ENCODE measurements around the gene NRG2. TPM values are rescaled to one million over a fixed set of nuclear protein-coding genes. Genes with fewer than 3 reads are reported as not detected.

Gene NRG2
- total RNA-seq, 3 donors from 2014 or later (not counting 1 experiment from before 2014, with no cell fraction given), result 0.21 to 0.50 (median 0.40) TPM

DNA sequence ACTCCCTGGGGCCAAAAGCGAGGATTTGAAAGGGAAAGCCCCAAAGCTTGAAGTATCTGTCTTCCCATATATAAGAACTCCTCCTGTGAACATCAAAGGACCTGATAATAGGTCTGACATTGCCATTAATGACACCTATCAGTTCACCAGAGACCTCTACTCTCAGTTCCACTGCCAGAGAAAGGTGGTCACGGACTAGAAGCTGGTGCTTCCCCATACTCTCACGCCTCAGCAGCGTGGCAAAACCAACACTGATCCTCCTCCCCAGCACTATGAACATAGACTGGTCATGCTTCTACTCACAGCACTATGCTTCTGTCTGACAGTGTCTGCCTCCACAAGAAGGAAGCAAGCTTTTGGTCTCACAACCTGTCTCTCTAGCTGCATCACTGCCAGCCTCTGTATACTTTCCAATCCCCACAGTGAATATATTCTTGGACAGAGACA, 37.9 kb downstream of the NRG2 start:
- Mint-ChIP-seq H3K9me3 (no peaks in the 10 kb centered on the region), H3K27ac (no peak overlapping the region), H3K27me3 (ENCODE audit: low read depth in 2 of 2) (peaks cover 37 to 50% of the 10 kb centered on the region in 2 donors), H3K4me3 (no peak overlapping the region), H3K4me1 (no peaks in the 10 kb centered on the region), H3K36me3 (no peaks in the 10 kb centered on the region)
- no peaks in the 10 kb centered on the region for H3K4me1 ChIP-seq (ENCODE audit: control insufficient read depth, insufficient read depth, low read length)
- peaks cover 9% of the 10 kb centered on the region for H3K27me3 ChIP-seq (ENCODE audit: control insufficient read depth, insufficient read depth, low read length)
- ATAC-seq, result peak in 1 of 3 donors; percentile 45
- H3K27ac ChIP-seq (ENCODE audit: low read length), result no peak overlapping the region
- TF ChIP-seq, protein P1, sequence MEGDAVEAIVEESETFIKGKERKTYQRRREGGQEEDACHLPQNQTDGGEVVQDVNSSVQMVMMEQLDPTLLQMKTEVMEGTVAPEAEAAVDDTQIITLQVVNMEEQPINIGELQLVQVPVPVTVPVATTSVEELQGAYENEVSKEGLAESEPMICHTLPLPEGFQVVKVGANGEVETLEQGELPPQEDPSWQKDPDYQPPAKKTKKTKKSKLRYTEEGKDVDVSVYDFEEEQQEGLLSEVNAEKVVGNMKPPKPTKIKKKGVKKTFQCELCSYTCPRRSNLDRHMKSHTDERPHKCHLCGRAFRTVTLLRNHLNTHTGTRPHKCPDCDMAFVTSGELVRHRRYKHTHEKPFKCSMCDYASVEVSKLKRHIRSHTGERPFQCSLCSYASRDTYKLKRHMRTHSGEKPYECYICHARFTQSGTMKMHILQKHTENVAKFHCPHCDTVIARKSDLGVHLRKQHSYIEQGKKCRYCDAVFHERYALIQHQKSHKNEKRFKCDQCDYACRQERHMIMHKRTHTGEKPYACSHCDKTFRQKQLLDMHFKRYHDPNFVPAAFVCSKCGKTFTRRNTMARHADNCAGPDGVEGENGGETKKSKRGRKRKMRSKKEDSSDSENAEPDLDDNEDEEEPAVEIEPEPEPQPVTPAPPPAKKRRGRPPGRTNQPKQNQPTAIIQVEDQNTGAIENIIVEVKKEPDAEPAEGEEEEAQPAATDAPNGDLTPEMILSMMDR (IDR thresholded peaks at IDR 0.05), result no peak
- H3K9me3 ChIP-seq (ENCODE audit: control insufficient read depth, insufficient read depth, low read length), result no peaks in the 10 kb centered on the region
- H3K4me3 ChIP-seq (ENCODE audit: low read length), result no peak overlapping the region
- 48% methylated on average over 4 of the region's 4 CpGs for WGBS (ENCODE audit: insufficient coverage)
- intact Hi-C loops (cut with micrococcal nuclease), result no loop called here
- DNase-seq, result no peak
- H3K36me3 ChIP-seq (ENCODE audit: control insufficient read depth, insufficient read depth, low read length), result no peaks in the 10 kb centered on the region

DNA sequence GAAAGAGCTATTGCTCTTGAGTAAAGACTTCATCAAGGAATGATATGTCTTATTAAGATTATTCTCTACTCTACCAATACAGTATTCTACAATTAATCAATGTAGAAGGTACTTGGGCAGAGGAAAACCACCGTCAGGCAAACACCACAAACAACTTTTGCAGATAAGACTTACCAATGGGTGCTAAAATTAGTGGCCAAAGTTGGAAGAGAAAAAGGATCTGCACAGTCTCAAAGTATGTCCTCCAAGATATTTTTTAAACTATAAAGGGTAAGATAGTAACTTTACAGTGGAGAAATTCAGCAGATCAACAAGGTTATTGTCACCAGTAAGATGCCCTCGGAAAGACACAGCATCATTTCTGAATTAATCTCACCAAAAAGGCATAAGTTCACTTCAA, 38.9 kb downstream of the NRG2 start:
- Mint-ChIP-seq H3K4me1 (no peaks in the 10 kb centered on the region), H3K36me3 (no peaks in the 10 kb centered on the region), H3K4me3 (no peak overlapping the region), H3K27ac (no peak overlapping the region), H3K9me3 (no peaks in the 10 kb centered on the region), H3K27me3 (ENCODE audit: low read depth in 2 of 2) (peaks cover 34 to 45% of the 10 kb centered on the region in 2 donors)
- Histone ChIP-seq H3K27ac (ENCODE audit: low read length) (no peak overlapping the region), H3K9me3 (ENCODE audit: control insufficient read depth, insufficient read depth, low read length) (no peaks in the 10 kb centered on the region), H3K36me3 (ENCODE audit: control insufficient read depth, insufficient read depth, low read length) (no peaks in the 10 kb centered on the region), H3K4me1 (ENCODE audit: control insufficient read depth, insufficient read depth, low read length) (no peaks in the 10 kb centered on the region), H3K27me3 (ENCODE audit: control insufficient read depth, insufficient read depth, low read length) (peaks cover 9% of the 10 kb centered on the region), H3K4me3 (ENCODE audit: low read length) (no peak overlapping the region)
- DNase-seq, result no peak
- intact Hi-C loops (cut with micrococcal nuclease), result no loop called here
- 80% methylated on average over 1 of the region's 2 CpGs for WGBS (ENCODE audit: insufficient coverage)
- no peak for ATAC-seq
- TF ChIP-seq, protein P1 (IDR thresholded peaks at IDR 0.05), result no peak

DNA sequence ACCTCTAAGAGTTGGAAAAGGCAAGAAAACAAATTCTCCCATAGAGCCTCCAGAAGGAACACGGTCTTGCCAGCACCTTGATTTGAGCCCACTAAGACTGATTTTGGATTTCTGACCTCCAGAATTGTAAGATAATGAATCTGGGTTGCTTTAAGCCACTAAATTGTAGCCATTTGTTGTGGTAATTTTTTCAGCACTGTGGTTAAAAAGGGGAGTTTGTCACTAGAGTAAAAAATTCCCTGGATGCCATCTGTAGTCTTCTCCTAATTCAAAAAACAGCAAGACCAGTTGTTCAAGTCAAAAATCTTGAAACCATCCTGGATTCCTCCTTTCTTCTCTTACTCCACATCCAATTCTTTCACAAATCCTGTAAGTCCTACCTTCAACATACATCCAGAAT, 39.6 kb downstream of the NRG2 start:
- Mint-ChIP-seq H3K27me3 (ENCODE audit: low read depth in 2 of 2) (peaks cover 36 to 45% of the 10 kb centered on the region in 2 donors), H3K36me3 (no peaks in the 10 kb centered on the region), H3K4me1 (no peaks in the 10 kb centered on the region), H3K9me3 (no peaks in the 10 kb centered on the region), H3K27ac (no peak overlapping the region), H3K4me3 (no peak overlapping the region)
- TF ChIP-seq, protein P1 (IDR thresholded peaks at IDR 0.05), result no peak
- Histone ChIP-seq H3K27me3 (ENCODE audit: control insufficient read depth, insufficient read depth, low read length) (peaks cover 9% of the 10 kb centered on the region), H3K4me1 (ENCODE audit: control insufficient read depth, insufficient read depth, low read length) (no peaks in the 10 kb centered on the region), H3K27ac (ENCODE audit: low read length) (no peak overlapping the region), H3K9me3 (ENCODE audit: control insufficient read depth, insufficient read depth, low read length) (no peaks in the 10 kb centered on the region), H3K36me3 (ENCODE audit: control insufficient read depth, insufficient read depth, low read length) (no peaks in the 10 kb centered on the region), H3K4me3 (ENCODE audit: low read length) (no peak overlapping the region)
- WGBS (ENCODE audit: insufficient coverage), result 100% methylated on average over 1 of the region's 1 CpG
- intact Hi-C loops (cut with micrococcal nuclease), result no loop called here
- ATAC-seq, result no peak
- DNase-seq, result no peak

DNA sequence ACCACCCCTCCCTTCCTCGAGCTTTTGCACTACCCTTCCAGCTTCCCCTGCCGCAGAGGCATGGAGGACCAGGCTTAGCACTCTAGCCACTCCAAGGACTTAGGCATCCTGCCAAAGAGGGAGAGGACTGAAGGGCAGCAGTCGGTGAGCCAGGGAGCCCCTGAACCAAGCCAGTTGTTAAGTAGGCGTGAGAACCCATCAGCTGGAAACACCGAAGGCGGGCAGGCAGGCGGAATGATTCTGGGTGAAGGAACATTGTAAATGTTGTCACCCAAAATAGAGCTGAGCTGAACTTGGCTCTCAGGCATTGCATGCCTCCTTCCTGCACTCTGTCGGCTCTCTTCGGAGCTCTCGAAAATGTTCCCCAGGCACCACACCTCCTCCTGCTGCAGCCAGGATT, 42.8 kb downstream of the NRG2 start:
- Histone ChIP-seq H3K27me3 (ENCODE audit: control insufficient read depth, insufficient read depth, low read length) (peaks cover 4% of the 10 kb centered on the region), H3K4me1 (ENCODE audit: control insufficient read depth, insufficient read depth, low read length) (no peaks in the 10 kb centered on the region), H3K27ac (ENCODE audit: low read length) (no peak overlapping the region), H3K36me3 (ENCODE audit: control insufficient read depth, insufficient read depth, low read length) (no peaks in the 10 kb centered on the region), H3K4me3 (ENCODE audit: low read length) (no peak overlapping the region), H3K9me3 (ENCODE audit: control insufficient read depth, insufficient read depth, low read length) (no peaks in the 10 kb centered on the region)
- H3K4me3 Mint-ChIP-seq, result no peak overlapping the region
- ATAC-seq, result no peak
- 83% methylated on average over 10 of the region's 10 CpGs for WGBS (ENCODE audit: insufficient coverage)
- TF ChIP-seq, protein P1 (IDR thresholded peaks at IDR 0.05), result no peak
- H3K27me3 Mint-ChIP-seq (ENCODE audit: low read depth in 2 of 2), result peaks cover 42 to 44% of the 10 kb centered on the region in 2 donors
- H3K36me3 Mint-ChIP-seq, result no peaks in the 10 kb centered on the region
- intact Hi-C loops (cut with micrococcal nuclease), result no loop called here
- no peaks in the 10 kb centered on the region for H3K4me1 Mint-ChIP-seq
- no peak for DNase-seq
- no peak overlapping the region for H3K27ac Mint-ChIP-seq
- no peaks in the 10 kb centered on the region for H3K9me3 Mint-ChIP-seq
